Right lung (tissue), 10 donors: ENCODE data around the gene COMMD4. TPM values are rescaled to one million over a fixed set of nuclear protein-coding genes. Genes with fewer than 3 reads are reported as not detected.
"Not testable (repeated sequence)": the region's sequence is repeated elsewhere in the genome, so short reads cannot be mapped to it uniquely, and the experiment has no call there.

ENCODE experiments used
- DNase-seq, 2 donors: peaks; one replicate each; pipeline ENCODE4 v3.0.0-alpha.2; 2013
- long read RNA-seq, 8 donors: transcript quantifications; one replicate each; lab custom pipeline, GENCODE V29; 2026
- polyA plus RNA-seq, 5 donors: library from polyadenylated mRNA; unstranded; fragments of 120-200 nt; gene quantifications; one replicate each; pipeline versions ENCODE4 v1.2.1 to v1.2.3, GENCODE V29; 2013; ENCODE audit warnings: inconsistent platforms in 1 of 5, low replicate concordance in 1 of 5; ENCODE audit not compliant: insufficient read length in 5 of 5, insufficient read depth in 1 of 5

Gene COMMD4
- 10 to 100 TPM; 69.6 to 88.0 (median 73.7) TPM for polyA plus RNA-seq
- long read RNA-seq, donor 1, full-length matches to known transcripts: 32 of 41 reads
- long read RNA-seq, donor 1, partial matches to known transcripts: 9 of 41 reads
- long read RNA-seq, donor 1, other reads (novel, unspliced or antisense): 0 of 41 reads
- long read RNA-seq, donor 2, full-length matches to known transcripts: 22 of 29 reads
- long read RNA-seq, donor 2, partial matches to known transcripts: 7 of 29 reads
- long read RNA-seq, donor 2, other reads (novel, unspliced or antisense): 0 of 29 reads
- long read RNA-seq, donor 3, full-length matches to known transcripts: 43 of 57 reads
- long read RNA-seq, donor 3, partial matches to known transcripts: 14 of 57 reads
- long read RNA-seq, donor 3, other reads (novel, unspliced or antisense): 0 of 57 reads
- long read RNA-seq, donor 4, full-length matches to known transcripts: 13 of 13 reads
- long read RNA-seq, donor 4, partial matches to known transcripts: 0 of 13 reads
- long read RNA-seq, donor 4, other reads (novel, unspliced or antisense): 0 of 13 reads
- long read RNA-seq, donor 5, full-length matches to known transcripts: 41 of 63 reads
- long read RNA-seq, donor 5, partial matches to known transcripts: 22 of 63 reads
- long read RNA-seq, donor 5, other reads (novel, unspliced or antisense): 0 of 63 reads
- long read RNA-seq, donor 6, full-length matches to known transcripts: 51 of 67 reads
- long read RNA-seq, donor 6, partial matches to known transcripts: 16 of 67 reads
- long read RNA-seq, donor 6, other reads (novel, unspliced or antisense): 0 of 67 reads
- long read RNA-seq, donor 7, full-length matches to known transcripts: 18 of 23 reads
- long read RNA-seq, donor 7, partial matches to known transcripts: 5 of 23 reads
- long read RNA-seq, donor 7, other reads (novel, unspliced or antisense): 0 of 23 reads
- long read RNA-seq, donor 8, full-length matches to known transcripts: 19 of 19 reads
- long read RNA-seq, donor 8, partial matches to known transcripts: 0 of 19 reads
- long read RNA-seq, donor 8, other reads (novel, unspliced or antisense): 0 of 19 reads

DNA sequence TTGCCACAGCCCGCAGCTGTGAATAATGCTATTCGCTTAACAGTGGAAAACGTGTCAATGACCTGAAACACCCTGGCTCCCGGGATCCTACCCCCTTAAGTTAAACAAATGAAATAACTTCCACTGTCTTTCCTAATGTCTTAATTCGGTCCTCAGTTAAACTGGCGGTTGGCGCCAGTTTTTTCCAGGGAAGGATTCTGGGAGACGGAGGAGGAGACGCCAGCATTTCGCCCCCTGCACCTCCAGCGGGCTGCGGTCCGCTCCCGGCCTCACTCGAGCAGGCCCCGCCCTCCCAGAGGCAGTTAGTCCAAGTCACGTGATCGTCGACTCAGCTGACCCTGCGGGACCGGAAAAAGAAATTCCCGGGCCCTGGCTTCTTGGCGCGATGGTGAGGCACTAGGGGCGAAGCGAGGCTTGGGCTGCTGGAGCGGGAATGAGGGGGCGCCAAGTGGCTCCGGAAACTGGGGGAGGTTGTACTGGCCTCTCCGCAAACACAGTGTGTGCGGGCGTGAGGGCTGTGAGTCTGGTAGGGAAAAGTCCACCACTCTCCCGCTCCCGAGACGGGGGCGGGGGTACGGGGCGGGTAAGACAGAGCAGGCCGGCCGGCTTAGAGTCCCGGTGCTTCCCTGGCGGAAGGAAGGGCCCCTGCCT, at the start of gene COMMD4:
COMMD4 (plus strand) TSS at position 359 of the 651 bp plus-strand sequence; CDS start at position 386, 27 bp downstream.
- DNase-seq: peak; percentile 90 to 93

DNA sequence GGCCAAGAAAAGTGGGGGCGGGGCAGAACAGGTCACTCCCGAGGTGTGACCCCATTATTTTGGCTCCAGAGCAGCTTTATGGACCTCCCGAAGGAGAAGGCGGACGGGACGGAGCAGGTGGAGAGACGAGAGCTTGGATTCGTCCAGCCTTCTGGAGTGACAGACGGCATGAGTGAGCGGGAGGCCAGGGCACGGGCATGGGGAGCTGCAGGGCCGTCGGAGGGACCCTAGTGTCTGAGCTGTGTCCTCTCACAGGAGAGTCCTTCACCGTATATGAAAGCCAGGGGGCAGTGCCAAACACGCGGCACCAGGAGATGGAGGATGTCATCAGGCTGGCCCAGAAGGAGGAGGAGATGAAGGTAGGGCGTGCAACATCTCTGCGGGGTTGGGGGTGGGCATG, 42.2 kb upstream of the COMMD4 start:
- not testable (repeated sequence) for DNase-seq

DNA sequence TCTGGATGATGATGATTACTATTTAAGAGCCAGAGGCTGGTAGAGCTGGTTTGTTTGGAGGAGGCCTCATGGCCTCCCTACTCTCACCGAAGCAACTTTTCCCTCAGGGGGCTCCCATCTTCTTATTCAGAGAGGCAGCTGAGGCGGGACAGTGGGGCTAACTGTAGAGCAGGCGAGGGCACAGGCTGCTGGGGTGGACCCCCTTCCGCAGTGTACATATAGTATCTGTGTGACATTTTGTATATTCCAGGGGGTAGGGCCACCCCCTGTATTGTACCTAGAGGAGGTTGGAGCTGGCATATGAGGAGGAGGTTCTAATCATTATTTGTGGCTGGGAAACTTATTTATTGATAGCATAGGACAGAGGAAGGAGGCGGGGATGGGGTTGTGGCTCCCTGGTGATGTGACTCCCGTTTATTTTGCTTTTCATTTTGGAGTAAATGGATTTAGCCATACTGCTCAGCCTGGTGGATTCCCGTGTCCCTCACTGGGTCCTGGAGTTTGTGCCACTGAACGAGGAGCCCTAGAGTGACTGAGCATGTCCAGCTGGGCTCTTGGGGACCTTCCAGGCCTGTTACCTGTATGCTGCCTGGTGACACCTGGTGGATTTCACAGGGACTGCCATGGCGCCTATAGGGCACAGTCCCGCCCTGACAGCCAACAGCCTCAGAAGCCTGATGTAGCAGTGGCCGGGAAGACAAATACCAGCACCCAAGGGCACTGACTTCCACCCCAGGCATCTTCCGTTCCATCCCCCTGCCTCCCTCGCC, 37.1 kb upstream of the COMMD4 start:
- DNase-seq: not testable (repeated sequence)

DNA sequence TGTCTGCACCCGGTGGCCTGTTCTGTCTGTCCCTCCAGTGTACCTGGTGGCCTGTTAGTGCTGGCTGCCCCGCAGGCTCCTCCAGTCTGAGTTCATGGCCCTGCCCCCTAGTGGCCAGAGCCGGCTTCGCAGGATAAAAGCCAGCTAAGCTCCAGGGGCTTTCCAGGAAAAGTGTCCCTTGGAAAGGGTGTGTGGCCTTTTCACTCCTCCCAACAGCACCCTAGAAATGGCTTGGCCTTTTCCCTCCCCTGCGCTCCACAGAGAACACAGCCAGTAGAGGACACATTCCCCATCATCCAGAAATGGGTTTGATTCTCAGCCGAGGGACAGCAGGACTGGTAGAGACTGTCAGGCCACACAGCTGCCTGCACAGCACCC, 36.6 kb upstream of the COMMD4 start:
- not testable (repeated sequence) for DNase-seq

DNA sequence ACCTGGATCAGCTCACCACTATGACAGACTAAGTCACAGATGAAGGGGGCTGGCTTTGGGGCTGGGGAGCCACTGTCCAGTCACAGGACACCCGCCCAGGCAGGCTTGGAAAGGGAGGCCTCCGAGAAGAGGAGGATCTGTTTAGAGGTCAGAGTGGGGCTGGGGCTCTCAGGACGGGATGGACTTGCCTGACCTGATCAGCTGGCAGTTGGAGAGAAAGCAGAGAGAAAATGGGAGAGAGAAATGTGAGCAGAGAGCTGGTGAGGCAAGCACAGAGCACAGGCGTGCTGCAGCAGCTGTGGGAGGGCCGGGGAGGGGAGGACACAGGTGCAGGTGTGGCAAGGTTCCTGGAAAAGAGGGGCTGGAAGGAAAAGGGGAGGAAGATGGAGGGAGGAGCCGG, 35.8 kb upstream of the COMMD4 start:
- DNase-seq: not testable (repeated sequence)

DNA sequence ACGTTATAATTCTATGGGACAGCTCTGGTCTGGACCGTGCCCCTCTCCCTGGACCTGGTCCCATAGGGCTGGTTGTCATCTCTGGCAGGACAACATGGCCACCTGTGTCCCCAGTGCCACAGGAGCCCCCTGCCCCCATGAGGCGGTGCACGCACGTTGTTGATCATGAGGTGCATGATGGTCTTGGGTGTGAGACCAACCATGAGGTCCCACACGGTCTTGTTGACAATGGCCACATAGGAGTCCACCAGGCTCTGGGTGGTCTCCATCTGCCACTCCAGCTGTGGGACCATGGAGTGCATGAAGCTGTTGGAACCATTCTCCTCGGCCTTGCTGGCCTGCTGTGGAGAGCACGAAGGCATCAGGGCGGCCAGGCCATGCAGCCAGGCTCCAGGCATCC, 33.5 kb upstream of the COMMD4 start:
- no peak for DNase-seq

DNA sequence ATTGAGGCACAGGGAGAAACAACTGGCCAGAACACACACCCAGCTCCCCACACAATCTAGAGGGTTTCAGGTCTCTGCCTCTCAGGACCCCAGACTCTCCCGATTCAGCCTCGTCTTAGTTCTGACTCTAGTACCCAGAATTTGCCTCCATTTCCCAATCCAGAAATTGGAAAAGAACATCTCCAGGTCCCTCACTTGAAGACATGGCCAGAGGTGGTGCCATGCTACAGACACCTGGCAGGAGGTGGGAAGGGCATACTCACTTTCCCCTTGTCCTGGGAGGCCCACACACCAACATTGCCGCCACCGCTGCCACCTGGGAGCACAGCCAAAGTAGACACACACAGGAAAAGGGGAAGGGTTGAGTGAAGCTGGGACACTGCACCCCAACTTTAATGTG, 33.1 kb upstream of the COMMD4 start:
- not testable (repeated sequence) for DNase-seq

DNA sequence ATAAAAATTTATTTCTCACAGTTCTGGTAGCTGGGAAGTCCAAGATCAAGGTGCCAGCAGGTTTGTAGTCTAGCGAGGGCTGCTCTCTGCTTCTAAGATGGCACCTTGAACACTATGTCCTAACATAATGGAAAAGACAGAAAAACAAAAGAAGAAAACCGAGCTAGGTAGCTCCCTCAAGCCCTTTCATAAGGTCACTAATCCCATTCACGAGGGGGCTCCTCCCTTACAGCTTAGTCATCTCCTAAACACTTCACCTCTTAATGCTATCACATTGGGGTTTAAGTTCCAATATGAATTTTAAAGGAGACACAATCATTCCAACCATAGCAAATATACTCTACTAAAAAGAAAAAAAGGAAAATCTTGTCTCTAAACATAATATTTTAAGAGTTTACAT, 29.7 kb upstream of the COMMD4 start:
- no peak for DNase-seq

DNA sequence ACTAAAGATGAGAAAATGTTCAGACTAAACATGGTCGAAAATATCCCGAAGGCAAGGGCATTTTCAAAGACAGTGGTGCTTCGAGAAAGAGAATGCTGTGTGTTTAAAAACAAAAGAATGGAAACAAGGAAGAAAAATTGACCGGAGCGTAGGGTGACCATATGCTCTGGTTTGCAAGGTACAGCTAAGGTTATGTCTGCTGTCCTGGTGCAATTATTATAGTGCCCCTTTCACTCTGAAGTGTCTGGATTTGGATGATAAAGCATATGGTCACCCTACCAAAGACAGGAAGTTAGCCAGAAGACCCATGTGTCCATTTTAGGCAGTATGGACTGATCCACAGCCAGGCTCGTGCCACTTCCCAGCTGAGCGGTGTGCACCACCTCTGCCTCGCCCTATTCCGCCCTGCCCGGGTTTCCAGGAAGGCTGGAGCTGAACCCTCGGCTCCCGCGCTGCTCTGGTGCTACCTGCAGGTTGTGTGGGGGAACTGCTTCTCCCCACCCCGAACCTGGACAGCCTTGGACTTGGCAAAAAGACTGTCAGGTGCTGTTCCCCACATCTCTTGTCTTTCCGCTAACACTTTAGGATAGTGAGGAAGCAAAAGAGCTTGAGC, 28.0 kb upstream of the COMMD4 start:
- DNase-seq: peak; percentile 0 to 1

DNA sequence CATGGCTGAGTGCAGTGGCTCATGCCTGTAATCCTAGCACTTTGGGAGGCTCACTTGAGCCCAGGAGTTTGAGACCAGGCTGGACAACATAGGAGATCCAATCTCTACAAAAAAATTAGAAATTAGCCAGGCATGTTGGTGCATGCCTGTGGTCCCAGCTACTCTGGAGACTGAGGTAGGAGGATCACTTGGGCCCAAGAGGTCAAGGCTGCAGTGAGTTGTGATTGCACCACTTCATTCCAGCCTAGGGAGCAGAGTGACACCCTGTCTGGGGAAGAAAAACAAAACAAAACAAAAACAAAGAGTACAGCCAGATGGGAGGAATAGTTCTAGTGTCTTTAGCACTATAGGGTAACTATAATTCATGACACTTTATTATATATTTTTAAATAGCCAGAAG, 26.2 kb upstream of the COMMD4 start:
- DNase-seq: no peak

DNA sequence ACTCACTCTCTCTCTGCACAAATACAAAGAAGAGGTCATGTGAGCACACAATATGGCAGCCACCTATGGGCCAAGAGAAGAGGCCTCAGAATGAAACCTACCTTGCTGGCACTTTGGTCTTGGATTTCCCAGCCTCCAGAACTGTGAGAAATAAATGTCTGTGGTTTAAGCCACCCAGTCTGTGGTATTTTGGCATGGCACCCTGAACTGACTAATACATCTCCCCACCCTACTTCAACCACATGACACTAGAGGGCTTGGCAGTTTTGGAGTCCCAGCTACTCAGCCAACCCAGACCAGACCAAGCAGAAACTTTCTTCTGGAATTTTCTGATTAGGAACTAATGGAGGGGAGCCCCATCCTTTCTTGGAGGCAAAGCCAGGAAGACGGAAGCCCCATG, 23.3 kb upstream of the COMMD4 start:
- not testable (repeated sequence) for DNase-seq

DNA sequence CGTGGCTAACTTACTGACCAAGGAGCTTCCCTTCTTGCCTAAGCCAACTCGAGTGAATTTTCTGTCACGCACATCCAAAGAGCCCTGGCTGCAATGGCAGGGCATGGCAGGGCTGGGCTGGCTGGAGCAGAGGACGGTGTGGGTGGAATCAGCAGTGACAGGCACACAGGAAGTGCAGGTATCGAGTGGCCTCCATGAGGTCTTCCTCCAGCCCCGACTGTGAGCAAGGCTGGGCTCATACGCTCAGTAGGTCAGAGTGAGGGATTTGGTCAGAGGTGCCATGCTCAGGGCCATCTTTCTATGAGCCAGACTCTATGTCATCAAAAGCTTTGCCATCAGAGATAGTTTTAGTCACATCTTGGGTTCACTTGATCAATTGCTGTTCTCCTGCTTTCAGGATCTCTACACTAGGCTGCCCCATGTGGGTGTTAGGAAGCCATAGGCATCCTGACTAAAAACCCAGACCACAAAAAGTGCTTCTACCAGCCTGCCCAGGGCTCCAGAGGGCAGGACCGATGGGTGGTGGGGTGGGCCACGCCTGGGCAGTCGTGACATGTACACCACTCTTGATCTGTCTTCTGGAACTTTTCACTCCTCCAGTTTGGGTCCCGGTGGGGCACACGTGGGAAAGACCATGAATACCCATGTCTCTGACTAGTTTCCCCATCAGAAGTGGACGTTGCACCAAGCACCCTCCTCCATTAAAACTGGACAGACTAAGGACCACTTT, 22.6 kb upstream of the COMMD4 start:
- DNase-seq: no peak

DNA sequence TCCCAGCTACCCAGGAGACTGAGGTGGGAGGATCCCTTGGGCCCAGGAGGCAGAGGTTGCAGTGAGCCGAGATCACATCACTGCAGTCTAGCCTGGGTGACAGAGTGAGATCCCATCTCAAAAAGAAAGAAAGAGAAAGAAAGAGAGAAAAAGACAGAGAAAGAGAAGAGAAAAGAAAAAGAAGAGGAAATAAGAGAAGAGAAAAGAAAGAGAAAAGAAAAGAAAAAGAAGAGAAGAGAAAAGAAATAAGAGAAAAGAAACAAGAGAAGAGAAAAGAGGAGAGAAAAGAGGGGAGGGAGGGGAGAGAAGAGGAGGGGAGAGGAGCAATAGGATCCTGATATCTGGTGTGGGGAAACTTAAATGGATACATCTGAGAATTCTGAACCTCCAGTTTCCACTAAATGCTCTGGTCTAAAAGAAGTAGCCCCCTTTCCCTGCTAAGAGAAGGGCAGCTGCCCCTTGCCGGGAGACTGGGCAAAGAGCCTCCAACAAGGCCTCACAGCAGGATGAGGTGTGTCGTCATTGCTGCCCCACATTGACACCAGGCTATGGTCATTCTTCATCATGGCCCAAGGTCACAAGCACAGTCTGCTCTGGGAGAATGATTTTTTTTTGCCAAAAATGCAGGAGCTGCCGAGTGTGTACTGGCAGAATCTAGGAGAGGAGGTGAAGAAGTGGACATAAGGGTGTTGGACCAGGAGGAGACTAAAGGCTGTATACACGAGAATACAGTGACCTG, 21.1 kb upstream of the COMMD4 start:
- no peak for DNase-seq

DNA sequence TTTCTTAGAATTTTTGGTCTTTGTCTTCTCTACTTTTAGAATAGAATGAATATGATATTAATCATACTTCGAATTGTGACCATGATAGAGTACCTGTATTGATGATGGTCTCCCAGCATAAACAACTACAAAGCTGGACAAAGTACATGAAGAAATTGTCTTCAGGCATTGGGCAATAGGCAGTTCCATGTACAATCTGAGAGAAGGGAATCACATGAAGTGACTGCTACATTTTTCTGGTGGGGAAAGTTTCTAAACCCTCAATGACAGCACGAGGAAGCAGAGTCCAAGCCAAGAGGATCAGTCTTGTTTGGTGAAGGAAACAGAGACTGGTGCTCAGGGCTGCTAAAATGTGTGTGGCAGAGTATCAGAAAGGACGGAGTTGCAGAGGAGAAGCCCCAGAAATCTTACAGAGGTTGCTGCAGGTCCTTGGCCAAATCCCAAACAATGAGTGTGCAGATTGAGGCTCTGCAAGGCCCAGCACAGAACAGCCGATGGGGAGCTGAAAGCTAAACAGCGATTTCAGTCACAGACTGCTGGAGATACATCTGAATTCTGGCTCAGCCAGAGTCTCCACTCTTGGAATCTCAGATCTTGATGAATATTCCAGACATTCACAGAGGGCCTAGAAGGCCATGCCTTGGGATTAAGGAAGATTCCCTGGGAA, 16.5 kb upstream of the COMMD4 start:
- not testable (repeated sequence) for DNase-seq

DNA sequence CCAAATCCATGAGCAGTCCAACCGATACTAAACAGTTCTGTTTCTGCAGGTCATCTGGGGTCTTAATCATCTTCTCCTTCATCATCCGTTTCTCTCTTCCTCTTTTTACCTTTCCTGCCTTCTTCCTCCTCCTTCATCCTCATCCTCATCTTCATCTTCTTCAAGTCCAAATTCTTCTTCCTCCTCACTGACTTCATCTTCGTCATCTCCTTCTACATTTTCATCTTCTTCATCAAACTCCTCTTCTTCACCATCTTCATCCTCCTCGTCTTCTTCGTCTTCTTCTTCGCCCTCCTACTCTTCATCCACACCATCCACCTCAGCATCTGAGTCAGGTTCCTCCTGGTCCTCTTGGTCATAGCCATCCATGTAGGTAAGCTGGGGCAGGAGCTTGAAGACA, 14.2 kb upstream of the COMMD4 start:
- DNase-seq: no peak

DNA sequence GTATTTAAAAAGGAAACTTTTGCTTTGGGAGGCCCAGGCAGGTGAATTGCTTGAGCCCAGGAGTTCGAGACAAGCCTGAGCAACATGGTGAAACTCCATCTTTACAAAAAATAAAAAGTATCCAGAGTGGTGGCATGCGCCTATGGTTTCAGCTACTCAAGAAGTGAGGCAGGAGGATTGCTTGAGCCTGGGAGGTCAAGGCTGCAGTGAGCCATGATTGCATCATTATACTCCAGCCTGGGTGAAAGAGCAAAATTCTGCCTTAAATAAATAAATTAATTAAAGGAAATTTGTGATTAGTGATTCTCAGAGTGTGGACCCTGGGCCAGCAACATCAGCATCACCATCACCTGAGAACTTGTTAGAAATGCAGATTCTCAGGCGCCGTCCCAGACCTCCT, 9.9 kb upstream of the COMMD4 start:
- DNase-seq: no peak

DNA sequence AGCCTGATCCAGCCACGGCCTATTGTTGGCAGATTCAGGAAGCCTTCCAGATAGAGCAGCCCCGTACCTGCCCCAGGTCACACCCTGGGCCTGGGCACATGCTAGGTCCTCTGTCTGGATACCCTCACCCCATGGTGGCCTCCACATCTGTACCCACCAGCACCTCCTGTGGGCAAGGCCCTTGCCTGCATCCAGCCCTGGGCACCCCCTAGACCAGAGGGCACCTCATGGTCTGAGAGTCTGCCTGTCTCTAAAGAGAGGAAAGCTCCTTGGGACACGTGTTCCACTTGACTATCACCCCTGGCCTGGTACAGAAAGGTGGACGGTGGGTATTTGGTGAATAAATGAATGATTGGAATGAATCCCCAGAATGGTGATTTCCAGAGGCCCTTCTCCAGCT, 8.9 kb upstream of the COMMD4 start:
- no peak for DNase-seq

DNA sequence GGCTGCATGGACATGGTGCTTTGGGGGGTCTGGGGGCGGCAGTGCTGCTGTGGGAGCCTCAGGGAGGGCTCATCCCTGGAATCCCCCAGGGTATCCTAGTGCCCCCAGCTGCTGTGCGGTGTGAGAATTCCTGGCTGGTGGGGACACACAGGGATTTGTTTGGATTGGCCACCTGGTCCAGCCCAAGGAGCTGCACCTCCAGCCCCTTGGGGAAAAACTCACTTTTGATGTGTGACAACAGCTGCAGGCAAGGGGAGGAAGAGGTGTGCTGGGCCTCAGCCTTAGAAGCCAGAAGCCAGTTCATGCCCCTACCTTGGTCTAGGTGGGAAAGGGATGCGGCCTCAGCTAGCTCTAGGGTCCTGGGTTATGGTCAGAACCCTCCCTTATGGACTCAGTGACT, 8.4 kb upstream of the COMMD4 start:
- DNase-seq: no peak
